DMS114 treated with DMSO at 0.1 percent for 48 hours (cell line): ENCODE results near the gene TLE6.
"Not testable (repeated sequence)": the region's sequence is repeated elsewhere in the genome, so short reads cannot be mapped to it uniquely, and the experiment has no call there.

Source experiments
- DNase-seq: peaks from one replicate; lab custom pipeline; 2025; ENCODE audit not compliant: unreplicated experiment; lab: John Stamatoyannopoulos, UW

Gene TLE6

DNA sequence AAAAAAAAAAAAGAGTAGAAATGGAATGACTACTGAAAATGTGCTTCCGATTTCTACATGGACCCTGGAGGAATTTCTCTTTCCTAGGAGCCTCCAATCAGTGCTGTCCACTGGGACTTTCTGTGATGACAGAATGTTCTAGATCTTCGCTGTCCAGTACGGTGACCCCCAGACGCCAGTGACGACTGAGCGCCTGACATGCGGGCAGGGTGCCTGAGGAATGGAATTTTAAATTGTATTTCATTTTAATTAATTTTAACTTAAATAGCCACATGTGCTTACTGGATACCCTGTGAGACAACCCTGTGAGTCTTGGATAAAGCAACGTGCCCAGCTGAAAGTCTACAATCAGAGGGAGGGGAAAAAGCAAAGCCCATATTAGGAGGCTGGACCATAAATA, 4.1 kb upstream of the TLE6 start:
- DNase-seq = no peak

DNA sequence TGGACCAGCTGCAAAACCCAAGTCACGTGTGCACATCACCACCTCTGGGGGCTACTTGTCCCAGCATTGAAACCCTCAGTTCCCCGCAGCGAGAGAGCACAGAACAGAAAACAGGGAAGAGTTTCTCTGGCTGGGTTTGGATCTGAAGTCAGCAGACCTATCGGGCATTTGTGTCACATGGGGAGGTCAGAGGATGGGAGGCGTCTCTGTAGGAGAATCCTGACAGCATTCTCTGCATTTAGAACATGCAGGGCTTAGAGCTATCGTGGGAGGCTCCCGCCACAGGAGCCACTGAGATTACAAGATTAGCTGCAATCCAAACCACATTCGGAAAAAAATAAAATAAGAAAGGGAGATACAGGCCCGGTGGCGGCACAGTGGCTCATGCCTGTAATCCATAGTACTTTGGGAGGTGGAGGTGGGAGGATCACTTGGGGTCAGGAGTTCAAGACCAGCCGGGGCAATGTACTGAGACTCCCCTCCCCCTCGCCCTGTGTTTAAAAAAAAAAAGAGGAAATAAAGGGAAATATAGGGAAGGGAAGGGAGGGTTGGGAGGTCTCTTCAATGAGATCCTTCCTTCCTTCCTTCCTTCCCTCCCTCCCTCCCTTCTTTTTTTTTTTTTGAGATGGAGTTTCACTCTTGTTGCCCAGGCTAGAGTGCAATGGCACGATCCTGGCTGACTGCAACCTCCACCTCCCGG, 2.9 kb upstream of the TLE6 start:
- no peak for DNase-seq

GRCh38 chr19:2976609-2977000, 759 bp upstream of the TLE6 start:
- no peak for DNase-seq

DNA sequence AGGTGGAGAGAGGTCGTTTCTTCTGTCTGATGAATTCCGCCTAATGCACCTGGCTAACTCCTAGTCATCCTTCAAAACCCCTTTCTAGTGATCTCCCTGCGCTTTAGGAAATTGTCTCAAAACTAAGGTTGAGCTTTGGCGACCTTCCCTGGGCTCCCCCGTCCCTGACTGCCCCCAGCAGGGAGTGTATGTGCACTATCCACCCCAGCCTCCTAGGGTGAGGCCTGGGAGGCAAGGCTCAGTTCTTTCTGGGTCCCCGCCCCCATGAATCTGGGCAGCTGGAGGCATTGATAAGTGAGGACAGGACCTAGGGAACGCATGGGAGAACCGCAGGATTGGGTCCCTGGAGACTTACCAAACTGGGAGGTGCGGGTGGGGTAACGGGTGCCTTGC, 378 bp downstream of the TLE6 start:
- DNase-seq = no peak

DNA sequence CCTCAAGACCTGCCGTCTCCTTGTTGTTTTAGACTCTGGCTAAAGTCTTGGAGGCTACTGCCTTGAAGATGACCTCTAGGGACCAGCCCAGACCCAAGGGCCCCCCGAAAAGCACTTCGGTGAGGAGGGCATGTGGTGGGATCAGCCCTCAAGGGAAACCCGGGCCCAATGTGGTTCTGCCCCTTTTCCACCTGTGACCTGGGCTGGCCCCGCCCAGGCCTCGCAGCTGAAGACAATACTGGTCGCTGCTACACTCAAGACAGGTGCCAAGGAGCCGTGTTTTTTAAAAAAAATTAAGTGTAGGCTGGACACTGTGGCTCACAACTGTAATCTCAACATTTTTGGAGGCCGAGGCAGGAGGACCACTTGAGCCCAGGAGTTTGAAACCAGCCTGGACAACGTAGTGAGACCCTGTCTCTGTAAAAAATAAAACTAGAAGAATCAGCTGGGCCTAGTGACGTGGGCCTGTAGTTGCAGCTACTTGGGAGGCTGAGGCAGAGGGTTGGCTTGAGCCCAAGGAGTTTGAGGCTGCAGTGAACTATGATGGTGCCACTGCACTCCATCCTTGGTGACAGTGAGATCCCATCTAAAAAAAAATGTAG, 903 bp downstream of the TLE6 start:
- no peak for DNase-seq

- no peak for DNase-seq
These were observed 1.4 kb downstream of the TLE6 start for GRCh38 chr19:2978772-2979171.

- no peak for DNase-seq
These were observed 4.5 kb downstream of the TLE6 start for GRCh38 chr19:2981898-2982297.

- DNase-seq = no peak
These were observed 5.2 kb downstream of the TLE6 start for GRCh38 chr19:2982561-2982960.

DNA sequence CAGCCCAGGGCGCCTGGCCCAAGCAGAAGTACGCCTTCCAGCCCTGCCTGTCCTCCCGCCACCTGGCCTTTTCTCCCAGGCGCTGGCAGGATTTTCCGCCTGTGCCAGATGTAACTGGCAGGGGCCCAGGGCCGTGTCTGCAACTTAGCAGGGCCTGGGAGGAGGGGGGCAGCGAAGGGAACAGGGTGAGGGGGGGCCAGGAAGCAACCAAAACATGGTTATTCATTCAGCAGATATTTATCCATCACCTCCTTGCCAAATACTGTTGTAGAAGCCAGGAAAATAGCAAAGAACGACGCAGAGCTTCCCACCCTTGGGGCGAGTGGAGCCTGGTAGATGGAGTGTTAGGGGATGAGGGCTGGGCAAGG, 5.6 kb downstream of the TLE6 start:
- no peak for DNase-seq

- DNase-seq = no peak
These were observed 6.2 kb downstream of the TLE6 start for GRCh38 chr19:2983351-2984214.

- no peak for DNase-seq
These were observed 6.8 kb downstream of the TLE6 start for GRCh38 chr19:2984215-2984528.

- no peak for DNase-seq
These were observed 9.7 kb downstream of the TLE6 start for GRCh38 chr19:2986951-2987524.

- DNase-seq = no peak
These were observed 10.4 kb downstream of the TLE6 start for GRCh38 chr19:2987797-2988196.

DNA sequence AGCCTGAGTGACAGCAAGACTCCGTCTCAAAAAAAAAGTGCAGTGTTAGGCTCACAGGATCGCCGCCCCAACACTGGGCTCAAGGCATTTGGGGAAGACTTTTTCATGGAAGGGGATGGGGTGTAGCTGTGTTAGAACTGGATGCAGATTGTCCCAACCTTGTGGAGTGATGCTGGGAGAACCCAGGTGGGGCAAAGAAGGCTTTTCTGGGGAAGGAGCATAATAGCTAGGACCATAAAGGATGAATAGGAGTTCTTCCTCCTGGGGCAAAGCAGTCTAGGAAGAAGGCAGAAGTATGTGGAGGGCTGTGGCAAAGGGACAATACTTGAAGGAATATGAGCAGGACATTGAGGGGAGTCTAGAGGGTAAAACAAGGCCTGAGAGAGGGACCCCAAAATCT, 11.2 kb downstream of the TLE6 start:
- no peak for DNase-seq

GRCh38 chr19:2989236-2989946, 12.0 kb downstream of the TLE6 start:
- no peak for DNase-seq

- DNase-seq = not testable (repeated sequence)
These were observed 15.0 kb downstream of the TLE6 start for GRCh38 chr19:2992333-2992732.

DNA sequence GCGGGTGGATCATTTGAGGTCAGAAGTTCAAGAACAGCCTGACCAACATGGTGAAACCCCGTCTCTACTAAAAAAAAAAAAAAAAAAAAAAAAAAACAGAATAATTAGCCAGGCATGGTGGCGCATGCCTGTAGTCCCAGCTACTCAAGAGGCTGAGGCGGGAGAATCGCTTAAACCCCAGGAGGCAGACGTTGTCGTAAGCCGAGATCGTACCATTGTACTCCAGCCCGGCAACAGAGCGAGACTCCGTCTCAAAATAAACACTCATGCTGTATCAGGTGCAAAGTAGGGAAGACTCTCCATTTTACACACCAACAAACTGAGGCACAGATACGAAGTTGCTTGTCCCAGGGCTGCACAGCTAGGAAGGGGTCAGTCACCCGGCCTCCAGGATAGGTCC, 15.6 kb downstream of the TLE6 start:
- no peak for DNase-seq

DNA sequence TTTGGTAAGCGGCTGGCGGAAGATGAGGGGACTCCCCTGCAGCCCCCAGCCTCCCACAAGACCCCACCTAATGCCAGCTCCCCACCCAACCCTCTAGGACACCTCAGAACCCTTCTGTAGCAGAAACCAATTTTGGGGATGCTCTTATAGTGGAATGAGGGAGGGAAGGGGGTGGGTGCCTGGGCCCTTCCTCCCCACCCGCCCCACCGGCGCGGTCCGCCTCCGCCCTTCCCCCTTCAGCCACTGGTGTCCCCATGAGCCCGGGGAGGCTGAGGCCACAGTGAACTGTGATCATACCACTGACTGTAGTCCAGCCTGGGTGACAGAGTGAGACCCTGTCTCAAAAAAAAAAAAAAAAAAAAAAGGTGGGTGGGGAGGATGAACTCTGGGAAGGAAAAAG, 16.2 kb downstream of the TLE6 start:
- no peak for DNase-seq

- DNase-seq = no peak
These were observed 17.3 kb downstream of the TLE6 start for GRCh38 chr19:2994588-2995131.

GRCh38 chr19:2997720-2998119, 20.4 kb downstream of the TLE6 start:
- no peak for DNase-seq

DNA sequence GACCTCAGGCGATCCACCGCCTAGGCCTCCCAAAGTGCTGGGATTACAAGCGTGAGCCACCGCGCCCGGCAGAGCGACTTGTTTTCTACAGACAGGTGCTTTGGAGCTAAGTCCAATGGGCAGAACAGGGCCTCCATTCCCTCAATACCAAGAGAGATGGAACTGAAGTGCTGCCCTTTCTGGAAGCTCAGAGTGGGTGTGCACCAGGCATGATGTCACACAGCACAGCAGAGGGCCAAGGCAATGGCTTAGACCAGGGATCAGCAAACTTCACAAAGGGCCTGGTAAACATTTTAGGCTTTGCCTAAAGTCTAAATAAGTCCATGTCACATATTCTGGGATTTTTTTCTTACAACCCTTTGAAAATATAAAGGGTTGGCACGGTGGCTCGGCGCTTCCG, 21.3 kb downstream of the TLE6 start:
- no peak for DNase-seq
